OCI-LY3 (cell line): ENCODE measurements around the gene TFCP2L1.

Experiments
- H2AFZ ChIP-seq: fragments of 200-600, 300-600 bp; shearing (Covaris generic); 2 replicates; pipeline ENCODE4 v1.6.0; 2014; ENCODE audit warnings: antibody characterized with exemption, low read depth, low read length
- H3K27ac ChIP-seq: fragments of 200-600, 300-600 bp; sonication (generic); 2 replicates; pipeline ENCODE4 v1.5.1; 2014; ENCODE audit warnings: mild to moderate bottlenecking, low read length, moderate library complexity, mixed read lengths
- H3K27me3 ChIP-seq: fragments of 200-600, 300-600 bp; sonication (generic); 2 replicates; pipeline ENCODE4 v1.6.1; 2014; ENCODE audit warnings: low read depth, low read length, mixed read lengths
- H3K36me3 ChIP-seq: fragments of 200-600, 300-600 bp; sonication (generic); replicated peaks from 2 replicates; pipeline ENCODE3; 2014; ENCODE audit warnings: low read depth, low read length, mixed read lengths
- H3K4me1 ChIP-seq: fragments of 300-600, 200-600 bp; sonication (generic); 2 replicates; pipeline ENCODE4 v1.6.1; 2014; ENCODE audit warnings: low read length, mixed read lengths
- H3K4me2 ChIP-seq: fragments of 200-600, 300-600 bp; sonication (generic); 2 replicates; pipeline ENCODE4 v1.6.1; 2014; ENCODE audit warnings: low read length, mixed read lengths
- H3K4me3 ChIP-seq: fragments of 300-600, 200-600 bp; sonication (generic); 2 replicates; pipeline ENCODE4 v1.5.1; 2014; ENCODE audit warnings: antibody characterized with exemption, mild to moderate bottlenecking, low read length, moderate library complexity
- H3K79me2 ChIP-seq: fragments of 300-600, 200-600 bp; shearing (Covaris generic); 2 replicates; pipeline ENCODE4 v1.6.1; 2014; ENCODE audit warnings: mild to moderate bottlenecking, low read length, mixed read lengths
- H3K9ac ChIP-seq: fragments of 300-600, 200-600 bp; shearing (Covaris generic); 2 replicates; pipeline ENCODE4 v1.6.0; 2014; ENCODE audit warnings: mild to moderate bottlenecking, low read length, moderate library complexity
- H3K9me3 ChIP-seq: fragments of 200-600, 300-600 bp; shearing (Covaris generic); 2 replicates; pipeline ENCODE4 v1.6.1; 2014; ENCODE audit warnings: low read length, mixed read lengths; ENCODE audit not compliant: insufficient read depth
- H4K20me1 ChIP-seq: fragments of 200-600, 300-600 bp; sonication (generic); 2 replicates; pipeline ENCODE4 v1.6.1; 2016; ENCODE audit warnings: low read length, mixed read lengths; ENCODE audit not compliant: insufficient read depth
- EZH2phosphoT487 ChIP-seq: fragments of 200-600 bp; shearing (Covaris generic); IDR thresholded peaks from 2 replicates; pipeline ENCODE4 v1.6.1; 2018; ENCODE audit warnings: antibody characterized with exemption, mixed run types, low read depth
- TF ChIP-seq, protein P1 (sequence below): fragments of 200-600, 300-600 bp; sonication (generic); IDR thresholded peaks from 2 replicates; pipeline ENCODE4 v1.5.1; 2014; ENCODE audit warnings: antibody characterized with exemption, low read length, low read depth

TFCP2L1 gene

DNA sequence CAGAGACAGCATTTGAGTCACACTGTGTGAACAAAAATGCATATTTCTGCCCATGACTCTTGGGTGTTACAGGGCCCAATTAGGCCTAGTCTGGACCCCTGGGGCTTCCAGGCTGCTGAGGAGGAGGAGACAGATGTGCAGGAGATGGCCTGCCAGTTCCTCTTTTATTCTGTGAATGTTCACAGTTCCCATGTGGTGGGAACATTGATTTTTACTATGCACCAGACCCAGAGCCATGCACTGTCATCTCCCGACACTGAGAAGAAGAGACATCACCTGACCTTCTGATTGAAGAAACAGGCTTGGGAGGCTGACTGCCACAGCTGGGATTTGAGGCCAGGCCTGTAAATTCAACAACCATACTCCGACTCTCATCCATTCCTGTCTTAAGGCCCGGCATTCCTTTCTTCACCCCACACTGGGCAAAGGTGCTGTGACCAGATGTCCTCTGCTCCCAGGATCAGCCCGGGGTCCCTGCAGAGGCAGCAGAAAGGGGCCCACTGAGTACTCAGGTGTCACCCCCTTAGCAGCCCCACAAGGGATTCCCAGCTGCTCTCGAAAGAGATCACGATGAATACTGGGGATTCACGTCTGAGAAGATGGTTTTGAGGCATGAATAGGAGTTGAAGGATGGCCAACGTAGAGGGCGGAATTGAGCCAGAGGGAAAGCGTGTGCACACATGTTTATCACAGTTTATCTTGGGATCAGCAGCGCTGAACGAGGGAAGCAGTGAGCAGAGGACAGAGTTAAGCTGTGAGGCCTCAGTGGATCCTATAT lies 3.6 kb upstream of the TFCP2L1 start:
- no peak overlapping the region for H3K27ac ChIP-seq
- H4K20me1 ChIP-seq: no peaks in the 10 kb centered on the region
- no peak overlapping the region for H3K4me3 ChIP-seq
- no peaks in the 10 kb centered on the region for H3K79me2 ChIP-seq
- H3K9ac ChIP-seq: no peak overlapping the region
- no peak overlapping the region for H2AFZ ChIP-seq
- peaks cover 5% of the 10 kb centered on the region; the same call in 1 of the 2 replicates for H3K27me3 ChIP-seq
- TF ChIP-seq EZH2phosphoT487: no peak
- TF ChIP-seq, protein P1, sequence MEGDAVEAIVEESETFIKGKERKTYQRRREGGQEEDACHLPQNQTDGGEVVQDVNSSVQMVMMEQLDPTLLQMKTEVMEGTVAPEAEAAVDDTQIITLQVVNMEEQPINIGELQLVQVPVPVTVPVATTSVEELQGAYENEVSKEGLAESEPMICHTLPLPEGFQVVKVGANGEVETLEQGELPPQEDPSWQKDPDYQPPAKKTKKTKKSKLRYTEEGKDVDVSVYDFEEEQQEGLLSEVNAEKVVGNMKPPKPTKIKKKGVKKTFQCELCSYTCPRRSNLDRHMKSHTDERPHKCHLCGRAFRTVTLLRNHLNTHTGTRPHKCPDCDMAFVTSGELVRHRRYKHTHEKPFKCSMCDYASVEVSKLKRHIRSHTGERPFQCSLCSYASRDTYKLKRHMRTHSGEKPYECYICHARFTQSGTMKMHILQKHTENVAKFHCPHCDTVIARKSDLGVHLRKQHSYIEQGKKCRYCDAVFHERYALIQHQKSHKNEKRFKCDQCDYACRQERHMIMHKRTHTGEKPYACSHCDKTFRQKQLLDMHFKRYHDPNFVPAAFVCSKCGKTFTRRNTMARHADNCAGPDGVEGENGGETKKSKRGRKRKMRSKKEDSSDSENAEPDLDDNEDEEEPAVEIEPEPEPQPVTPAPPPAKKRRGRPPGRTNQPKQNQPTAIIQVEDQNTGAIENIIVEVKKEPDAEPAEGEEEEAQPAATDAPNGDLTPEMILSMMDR: no peak
- H3K4me1 ChIP-seq: peaks cover 25% of the 10 kb centered on the region
- no peaks in the 10 kb centered on the region for H3K9me3 ChIP-seq
- H3K4me2 ChIP-seq: no peak overlapping the region
- no peaks in the 10 kb centered on the region for H3K36me3 ChIP-seq

GRCh38 chr2:121287956-121288355 lies 3.0 kb upstream of the TFCP2L1 start:
- H3K9me3 ChIP-seq: no peaks in the 10 kb centered on the region
- H3K27me3 ChIP-seq: peaks cover 11% of the 10 kb centered on the region; the same call in 1 of the 2 replicates
- TF ChIP-seq EZH2phosphoT487: no peak
- H3K4me2 ChIP-seq: no peak overlapping the region; the same call in 1 of the 2 replicates
- H3K79me2 ChIP-seq: no peaks in the 10 kb centered on the region
- H3K27ac ChIP-seq: no peak overlapping the region
- no peak overlapping the region for H3K9ac ChIP-seq
- H4K20me1 ChIP-seq: no peaks in the 10 kb centered on the region
- H3K4me3 ChIP-seq: no peak overlapping the region
- H3K4me1 ChIP-seq: peaks cover 29% of the 10 kb centered on the region
- H3K36me3 ChIP-seq: no peaks in the 10 kb centered on the region
- no peak overlapping the region for H2AFZ ChIP-seq

DNA sequence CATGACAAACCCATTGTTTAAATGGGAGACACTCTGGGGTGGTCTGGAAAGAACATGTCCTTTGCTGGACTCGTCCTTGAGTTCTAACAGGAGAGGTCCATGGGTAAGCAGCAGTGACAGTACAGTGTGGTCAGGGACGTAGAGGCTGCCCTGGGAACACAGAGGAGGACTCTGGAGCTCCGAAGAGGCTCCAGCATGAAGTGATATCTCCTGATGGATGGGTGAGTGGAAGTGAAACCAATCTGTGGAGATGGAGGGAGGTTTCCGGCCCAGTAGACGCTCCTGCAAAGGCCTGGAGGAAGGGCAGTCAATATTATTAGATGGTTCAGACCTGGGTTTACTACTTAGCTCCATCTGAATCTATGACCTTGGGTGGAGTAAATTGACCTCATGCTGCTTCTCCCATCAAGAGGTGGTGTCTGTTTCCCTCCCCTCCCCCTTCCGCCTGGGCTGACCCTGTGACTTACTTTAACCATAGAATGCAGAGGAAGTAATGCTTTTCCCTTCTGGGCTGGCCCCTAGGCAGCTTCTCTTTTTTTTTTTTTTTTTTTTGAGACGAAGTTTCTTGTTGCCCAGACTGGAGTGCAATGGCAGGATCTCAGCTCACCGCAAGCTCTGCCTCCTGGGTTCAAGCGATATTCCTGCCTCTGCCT lies 2.3 kb upstream of the TFCP2L1 start:
- Histone ChIP-seq H2AFZ (peak overlapping the region; percentile 84), H3K4me3 (peak overlapping the region; percentile 44), H3K79me2 (no peaks in the 10 kb centered on the region), H4K20me1 (no peaks in the 10 kb centered on the region), H3K4me1 (peaks cover 29% of the 10 kb centered on the region), H3K4me2 (peak overlapping the region; percentile 52), H3K36me3 (no peaks in the 10 kb centered on the region), H3K9ac (no peak overlapping the region; the same call in 1 of the 2 replicates), H3K27ac (0 out of 2 replicates have a peak overlapping the region, but pooled peaks have one; percentile 6), H3K9me3 (no peaks in the 10 kb centered on the region), H3K27me3 (peaks cover 11% of the 10 kb centered on the region; the same call in 1 of the 2 replicates)
- no peak for TF ChIP-seq EZH2phosphoT487
- TF ChIP-seq, protein P1: no peak

DNA sequence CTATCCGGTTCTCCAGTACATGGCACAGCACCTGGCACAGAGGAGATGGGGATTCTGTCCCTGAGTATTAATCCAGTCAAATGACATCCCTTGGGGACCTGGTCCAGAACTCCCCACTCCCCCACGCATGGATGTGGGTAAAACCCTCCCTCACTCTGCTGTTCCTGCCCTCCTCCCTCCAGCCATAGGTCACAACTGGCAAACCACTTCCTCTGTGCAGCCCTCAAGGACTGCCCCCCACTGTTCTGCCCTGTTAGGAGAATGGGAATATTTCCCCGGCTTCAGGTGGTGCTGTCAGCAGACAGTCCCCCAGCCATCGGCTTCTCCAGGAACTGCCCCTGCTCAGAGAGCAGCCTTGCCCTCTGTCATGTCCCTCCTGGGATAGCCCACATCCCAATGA lies 1.5 kb upstream of the TFCP2L1 start:
- TF ChIP-seq, protein P1: no peak
- no peak for TF ChIP-seq EZH2phosphoT487
- no peaks in the 10 kb centered on the region for H3K36me3 ChIP-seq
- no peak overlapping the region for H3K4me3 ChIP-seq
- H2AFZ ChIP-seq: no peak overlapping the region
- no peaks in the 10 kb centered on the region for H3K79me2 ChIP-seq
- H3K27ac ChIP-seq: no peak overlapping the region
- H3K4me1 ChIP-seq: peaks cover 29% of the 10 kb centered on the region
- H3K9me3 ChIP-seq: no peaks in the 10 kb centered on the region
- no peak overlapping the region; the same call in 1 of the 2 replicates for H3K4me2 ChIP-seq
- H3K9ac ChIP-seq: no peak overlapping the region
- peaks cover 11% of the 10 kb centered on the region; the same call in 1 of the 2 replicates for H3K27me3 ChIP-seq
- no peaks in the 10 kb centered on the region for H4K20me1 ChIP-seq
